Hepatocyte (in vitro differentiated cells): ENCODE data around the gene IL31RA. TPM values are rescaled to one million over a fixed set of nuclear protein-coding genes. Genes with fewer than 3 reads are reported as not detected.

Experiments
- DNase-seq: peaks from one replicate; pipeline ENCODE4 v3.0.0-alpha.2; 2016; ENCODE audit warnings: low spot score
- H2AFZ ChIP-seq: fragments of 200-600 bp; sonication (generic); 2 replicates; pipeline ENCODE4 v1.6.0; 2016; ENCODE audit warnings: antibody characterized with exemption, mild to moderate bottlenecking
- H3K27ac ChIP-seq: fragments of 200-600 bp; sonication (generic); 2 replicates; pipeline ENCODE4 v1.5.1; 2016; ENCODE audit warnings: mild to moderate bottlenecking
- H3K27me3 ChIP-seq: fragments of 200-600 bp; sonication (generic); 2 replicates; pipeline ENCODE4 v1.6.1; 2016
- H3K36me3 ChIP-seq: fragments of 200-600 bp; sonication (generic); replicated peaks from 2 replicates; pipeline ENCODE4 v1.5.1; 2016; ENCODE audit warnings: low read depth; ENCODE audit not compliant: insufficient read depth
- H3K4me1 ChIP-seq: fragments of 200-600 bp; sonication (generic); 2 replicates; pipeline ENCODE4 v1.5.1; 2016; ENCODE audit warnings: mild to moderate bottlenecking, moderate library complexity; ENCODE audit not compliant: insufficient read depth
- H3K4me2 ChIP-seq: fragments of 200-600 bp; sonication (generic); 2 replicates; pipeline ENCODE4 v1.6.0; 2016
- H3K4me3 ChIP-seq: fragments of 200-600 bp; sonication (generic); 2 replicates; pipeline ENCODE4 v1.5.1; 2016; ENCODE audit warnings: mild to moderate bottlenecking
- H3K79me2 ChIP-seq: fragments of 200-600 bp; sonication (generic); 2 replicates; pipeline ENCODE4 v1.6.0; 2017; ENCODE audit warnings: mild to moderate bottlenecking
- H3K9me2 ChIP-seq: fragments of 200-600 bp; sonication (generic); replicated peaks from 2 replicates; pipeline ENCODE4 v1.6.0; 2017; ENCODE audit warnings: mild to moderate bottlenecking; ENCODE audit not compliant: insufficient read depth
- H3K9me3 ChIP-seq: fragments of 200-600 bp; sonication (generic); 2 replicates; pipeline ENCODE4 v1.5.1; 2016; ENCODE audit warnings: low read depth, mild to moderate bottlenecking
- H4K20me1 ChIP-seq: fragments of 200-600 bp; sonication (generic); 2 replicates; pipeline ENCODE4 v1.6.0; 2016; ENCODE audit warnings: mild to moderate bottlenecking; ENCODE audit not compliant: insufficient read depth, poor library complexity, severe bottlenecking
- CTCF ChIP-seq: fragments of 200-600 bp; sonication (generic); IDR thresholded peaks from 2 replicates; pipeline ENCODE4 v1.5.1; 2016; ENCODE audit warnings: antibody characterized with exemption, mild to moderate bottlenecking; ENCODE audit not compliant: poor library complexity
- EZH2 ChIP-seq: fragments of 200-600 bp; sonication (generic); IDR thresholded peaks from 2 replicates; pipeline ENCODE4 v1.6.1; 2016; ENCODE audit warnings: antibody characterized with exemption, mild to moderate bottlenecking, borderline replicate concordance
- EZH2phosphoT487 ChIP-seq: fragments of 200-600 bp; sonication (generic); IDR thresholded peaks from one replicate; pipeline ENCODE4 v1.6.1; 2018; ENCODE audit warnings: antibody characterized with exemption, mild to moderate bottlenecking, low read depth, moderate library complexity; ENCODE audit not compliant: unreplicated experiment, severe bottlenecking
- WGBS: methylation state at CpG from one replicate; pipeline ENCODE4 v1.1.6; 2016; ENCODE audit warnings: low lambda C conversion rate; ENCODE audit errors: missing lambda C conversion rate; 5-methylcytosine and 5-hydroxymethylcytosine counted together
- polyA plus RNA-seq: library from polyadenylated mRNA; unstranded; fragments of >200 nt; fragmentation: Nextera tagmentation; extraction: Ambion mirVana; gene quantifications from 2 replicates; pipeline ENCODE4 v1.2.1, GENCODE V29; 2016
- total RNA-seq: library from RNA; depleted of rRNA; stranded (reverse); fragments of >200 nt; gene quantifications from 2 replicates; pipeline ENCODE4 v1.2.3, GENCODE V29; 2014

The IL31RA gene
- total and polyA plus RNA-seq, 2 experiments from 2014 or later: 0.53 to 0.93 TPM

- Histone ChIP-seq H3K27ac (no peak overlapping the region), H3K79me2 (no peaks in the 10 kb centered on the region), H3K4me2 (no peak overlapping the region), H3K4me1 (no peaks in the 10 kb centered on the region), H3K9me3 (no peaks in the 10 kb centered on the region), H4K20me1 (no peaks in the 10 kb centered on the region), H3K27me3 (no peaks in the 10 kb centered on the region), H2AFZ (no peak overlapping the region), H3K36me3 (no peaks in the 10 kb centered on the region), H3K4me3 (no peak overlapping the region), H3K9me2 (no peaks in the 10 kb centered on the region)
- TF ChIP-seq CTCF (no peak), EZH2 (no peak), EZH2phosphoT487 (no peak)
- WGBS: 94% methylated on average over 3 of the region's 3 CpGs
- DNase-seq: no peak
Measured at GRCh38 chr5:55895346-55895745, 44.2 kb downstream of the IL31RA start.

- Histone ChIP-seq H3K4me1 (no peaks in the 10 kb centered on the region), H4K20me1 (no peaks in the 10 kb centered on the region), H3K4me3 (no peak overlapping the region), H3K9me2 (no peaks in the 10 kb centered on the region), H3K36me3 (no peaks in the 10 kb centered on the region), H2AFZ (no peak overlapping the region), H3K4me2 (no peak overlapping the region), H3K9me3 (no peaks in the 10 kb centered on the region), H3K79me2 (no peaks in the 10 kb centered on the region), H3K27me3 (no peaks in the 10 kb centered on the region), H3K27ac (no peak overlapping the region)
- TF ChIP-seq CTCF: no peak
- TF ChIP-seq EZH2: no peak
- no peak for TF ChIP-seq EZH2phosphoT487
- DNase-seq: no peak
- WGBS: 100% methylated on average over 2 of the region's 2 CpGs
Measured at GRCh38 chr5:55896238-55896637, 45.1 kb downstream of the IL31RA start.

- H3K36me3 ChIP-seq: no peaks in the 10 kb centered on the region
- no peaks in the 10 kb centered on the region for H3K4me1 ChIP-seq
- H4K20me1 ChIP-seq: no peaks in the 10 kb centered on the region
- no peaks in the 10 kb centered on the region for H3K9me3 ChIP-seq
- no peak for DNase-seq
- no peaks in the 10 kb centered on the region for H3K79me2 ChIP-seq
- 78% methylated on average over 2 of the region's 2 CpGs for WGBS
- no peaks in the 10 kb centered on the region for H3K27me3 ChIP-seq
- no peak overlapping the region for H3K27ac ChIP-seq
- H3K4me2 ChIP-seq: no peak overlapping the region
- no peak overlapping the region for H3K4me3 ChIP-seq
- H2AFZ ChIP-seq: no peak overlapping the region
- no peak for TF ChIP-seq EZH2phosphoT487
- TF ChIP-seq EZH2: no peak
- TF ChIP-seq CTCF: no peak
- H3K9me2 ChIP-seq: no peaks in the 10 kb centered on the region
Measured at GRCh38 chr5:55896663-55897062, 45.5 kb downstream of the IL31RA start.
